AG09309 (cell line): Measurements from ENCODE around the gene LHX2.

ENCODE experiments used
- DNase-seq: peaks from one replicate; pipeline ENCODE4 v3.0.0-alpha.2; 2010; ENCODE audit warnings: low read depth
- H3K4me3 ChIP-seq: 2 replicates; pipeline ENCODE4 v1.5.1; 2011; ENCODE audit warnings: mild to moderate bottlenecking, low read depth, low read length, moderate library complexity; ENCODE audit not compliant: control insufficient read depth
- TF ChIP-seq, protein P1 (sequence below): IDR thresholded peaks from 2 replicates; pipeline ENCODE4 v1.5.1; 2011; ENCODE audit warnings: mild to moderate bottlenecking, low read depth, low read length, inconsistent platforms; ENCODE audit not compliant: insufficient read depth, control insufficient read depth; ENCODE audit errors: missing control alignments

Gene LHX2

DNA sequence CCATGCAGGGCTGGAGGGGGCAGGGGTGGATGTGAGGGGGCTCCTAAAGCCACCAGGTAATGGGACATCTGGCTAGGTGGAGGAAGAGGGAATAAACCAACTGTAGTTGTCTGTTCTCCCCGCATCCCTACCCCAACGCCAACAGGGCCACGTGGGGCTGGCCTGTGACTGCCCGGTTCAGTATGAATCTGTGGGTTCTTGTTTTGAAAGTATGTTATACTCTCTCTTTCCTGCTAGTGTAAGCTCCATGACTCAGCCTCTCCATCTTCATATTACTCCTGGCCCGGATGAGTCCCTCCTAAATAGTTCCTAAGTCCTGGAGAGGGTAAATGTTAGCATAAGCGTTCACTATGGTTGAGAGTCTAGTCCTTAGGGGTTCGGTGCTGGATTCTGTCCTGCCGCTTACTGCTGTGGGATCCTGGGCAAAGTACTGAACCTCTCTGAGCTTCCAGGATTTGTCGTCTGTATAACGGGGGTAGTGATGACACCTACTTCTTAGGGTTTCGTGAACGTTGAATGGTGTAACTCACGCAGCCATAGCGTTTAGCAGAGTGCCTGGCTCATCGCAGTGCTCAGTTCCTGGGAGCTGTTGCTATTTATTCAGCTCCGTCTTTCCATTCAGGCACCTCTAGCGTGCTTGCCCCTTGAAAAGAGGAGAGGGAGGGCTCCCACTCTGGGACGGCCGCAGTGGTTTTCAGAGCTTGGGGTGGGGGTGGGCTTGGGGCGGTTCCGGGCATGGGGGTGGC, 28.8 kb downstream of the LHX2 start:
- H3K4me3 ChIP-seq = peak overlapping the region; percentile 51
- TF ChIP-seq, protein P1, sequence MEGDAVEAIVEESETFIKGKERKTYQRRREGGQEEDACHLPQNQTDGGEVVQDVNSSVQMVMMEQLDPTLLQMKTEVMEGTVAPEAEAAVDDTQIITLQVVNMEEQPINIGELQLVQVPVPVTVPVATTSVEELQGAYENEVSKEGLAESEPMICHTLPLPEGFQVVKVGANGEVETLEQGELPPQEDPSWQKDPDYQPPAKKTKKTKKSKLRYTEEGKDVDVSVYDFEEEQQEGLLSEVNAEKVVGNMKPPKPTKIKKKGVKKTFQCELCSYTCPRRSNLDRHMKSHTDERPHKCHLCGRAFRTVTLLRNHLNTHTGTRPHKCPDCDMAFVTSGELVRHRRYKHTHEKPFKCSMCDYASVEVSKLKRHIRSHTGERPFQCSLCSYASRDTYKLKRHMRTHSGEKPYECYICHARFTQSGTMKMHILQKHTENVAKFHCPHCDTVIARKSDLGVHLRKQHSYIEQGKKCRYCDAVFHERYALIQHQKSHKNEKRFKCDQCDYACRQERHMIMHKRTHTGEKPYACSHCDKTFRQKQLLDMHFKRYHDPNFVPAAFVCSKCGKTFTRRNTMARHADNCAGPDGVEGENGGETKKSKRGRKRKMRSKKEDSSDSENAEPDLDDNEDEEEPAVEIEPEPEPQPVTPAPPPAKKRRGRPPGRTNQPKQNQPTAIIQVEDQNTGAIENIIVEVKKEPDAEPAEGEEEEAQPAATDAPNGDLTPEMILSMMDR = no peak
- DNase-seq = peak; percentile 44

DNA sequence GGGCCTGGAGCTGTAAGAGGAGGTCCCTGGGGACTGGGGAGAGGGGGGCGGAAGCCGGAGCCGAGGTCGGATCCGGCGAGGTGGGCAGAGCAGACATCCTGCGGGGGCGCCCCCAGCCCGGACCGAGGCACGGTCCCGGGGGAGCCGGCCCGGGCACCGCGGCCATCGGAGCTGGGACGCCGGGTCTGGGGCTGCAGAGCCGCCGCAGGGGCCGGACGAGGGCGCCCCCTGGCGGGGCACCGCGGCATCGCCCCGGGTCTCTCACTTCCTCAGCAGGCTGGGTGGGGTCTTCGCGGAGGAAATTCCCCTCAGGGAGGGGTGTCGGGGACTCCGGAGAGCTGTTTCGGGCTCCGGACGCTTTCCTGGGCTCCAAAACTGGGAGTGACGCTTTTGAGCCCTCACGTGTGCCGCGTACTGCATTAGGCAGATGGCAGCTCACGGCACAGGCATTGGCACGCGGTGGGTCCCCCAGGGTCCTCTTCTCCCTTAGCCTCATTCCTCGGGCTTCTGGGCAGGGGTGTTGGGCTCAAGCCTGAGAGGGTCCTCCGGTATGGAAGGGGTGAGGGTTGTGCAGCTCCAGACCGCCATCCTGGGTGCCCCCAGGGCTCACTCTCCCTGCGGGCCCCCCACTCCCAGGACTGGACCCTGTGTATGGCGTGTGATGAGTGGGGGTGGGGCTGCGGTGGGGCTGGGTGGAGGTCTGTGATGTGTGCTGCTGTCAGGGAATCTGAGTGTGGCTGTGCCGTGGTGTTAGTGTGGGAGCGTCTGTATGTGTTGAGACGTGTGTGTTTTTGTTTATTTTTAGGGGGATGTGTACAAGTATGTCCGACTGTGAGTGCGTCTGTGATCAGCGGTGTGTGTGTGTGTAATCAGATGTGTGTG, 29.6 kb downstream of the LHX2 start:
- TF ChIP-seq, protein P1 = peak; percentile 76
- no peak for DNase-seq
- H3K4me3 ChIP-seq = peak overlapping the region; percentile 51

GRCh38 chr9:124041817-124042116, 30.2 kb downstream of the LHX2 start:
- TF ChIP-seq, protein P1 = no peak
- no peak for DNase-seq
- H3K4me3 ChIP-seq = no peak overlapping the region

- no peak for DNase-seq
- TF ChIP-seq, protein P1 = no peak
- H3K4me3 ChIP-seq = no peak overlapping the region
Measured at GRCh38 chr9:124042201-124042721, 30.7 kb downstream of the LHX2 start.

DNA sequence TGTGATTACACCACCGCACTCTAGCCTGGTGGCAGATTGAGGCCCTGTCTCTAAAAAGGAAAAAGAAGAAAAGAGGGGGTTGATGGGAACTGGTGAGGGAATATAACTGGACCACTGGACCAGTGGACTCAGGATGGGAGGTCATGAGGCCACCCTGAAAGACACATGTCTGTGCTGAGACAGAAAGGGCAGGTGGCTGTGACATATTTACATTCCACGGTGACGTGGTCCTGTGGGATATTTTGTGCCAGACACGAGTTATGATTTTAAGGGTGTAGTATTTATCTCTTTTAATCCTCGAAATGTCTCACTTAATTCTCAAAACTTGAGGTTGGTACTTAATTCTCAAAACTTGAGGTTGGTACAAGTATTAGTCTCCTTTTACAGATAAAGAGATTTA, 32.9 kb downstream of the LHX2 start:
- TF ChIP-seq, protein P1 = no peak
- H3K4me3 ChIP-seq = no peak overlapping the region
- no peak for DNase-seq

DNA sequence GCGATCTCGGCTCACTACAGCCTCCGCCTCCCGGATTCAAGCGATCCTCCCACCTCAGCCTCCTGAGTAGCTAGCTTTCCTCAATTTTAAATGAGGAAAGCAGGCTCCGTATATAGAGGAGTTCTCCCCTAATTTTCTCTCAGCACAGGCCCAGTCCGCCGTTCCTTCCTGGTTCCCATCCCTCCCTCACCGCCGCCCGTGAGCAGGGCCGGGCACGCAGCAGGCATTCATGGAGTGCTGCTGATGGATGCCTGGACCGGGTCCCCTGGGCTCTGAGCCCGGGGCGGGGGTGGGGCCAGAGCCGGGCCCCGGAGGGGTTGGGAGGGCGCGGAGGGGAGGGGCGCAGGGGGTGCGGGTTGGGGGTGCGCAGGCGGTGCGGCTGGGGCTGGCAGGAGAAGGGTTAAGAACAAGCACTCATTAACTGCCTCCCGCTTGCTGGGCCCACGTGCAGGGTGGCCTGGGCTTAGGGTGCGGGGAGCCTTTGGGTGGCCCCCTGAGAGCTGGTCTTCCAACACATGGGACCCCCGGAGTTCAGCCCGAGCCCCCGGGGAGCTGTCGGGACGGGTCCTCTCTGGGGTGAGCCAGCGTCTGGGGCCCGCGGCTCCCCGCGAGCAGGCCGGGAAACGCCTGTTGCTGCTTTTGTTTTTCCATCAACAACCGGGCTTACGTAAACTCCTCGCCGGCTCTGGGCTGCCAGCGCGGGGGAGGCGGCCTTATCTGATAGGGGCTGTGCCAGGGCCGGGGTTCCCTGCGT, 33.7 kb downstream of the LHX2 start:
- TF ChIP-seq, protein P1 = no peak
- DNase-seq = no peak
- peak overlapping the region; percentile 43 for H3K4me3 ChIP-seq
